Subcutaneous abdominal adipose tissue (tissue), 5 donors: ENCODE data around the gene TNFAIP2.

ENCODE experiments used
- H3K27ac ChIP-seq: one replicate; pipeline ENCODE4 v1.7.0; 2013; ENCODE audit warnings: low read depth, mild to moderate bottlenecking, inconsistent platforms, low read length, moderate library complexity
- H3K27me3 ChIP-seq, 5 donors: one replicate each; pipeline ENCODE4 v1.7.0; 2013; ENCODE audit warnings: low read length in 5 of 5, inconsistent platforms in 1 of 5; ENCODE audit not compliant: control insufficient read depth in 5 of 5, insufficient read depth in 4 of 5
- H3K36me3 ChIP-seq, 5 donors: one replicate each; pipeline ENCODE4 v1.7.0; 2013; ENCODE audit warnings: low read length in 5 of 5; ENCODE audit not compliant: control insufficient read depth in 5 of 5, insufficient read depth in 5 of 5
- H3K4me1 ChIP-seq, 5 donors: one replicate each; pipeline ENCODE4 v1.7.0; 2013; ENCODE audit warnings: low read length in 5 of 5, mild to moderate bottlenecking in 3 of 5, moderate library complexity in 1 of 5; ENCODE audit not compliant: control insufficient read depth in 5 of 5, insufficient read depth in 5 of 5
- H3K4me3 ChIP-seq, 5 donors: one replicate each; pipeline ENCODE4 v1.7.0; 2013; ENCODE audit warnings: low read length in 5 of 5, low read depth in 1 of 5
- H3K9ac ChIP-seq, 5 donors: one replicate each; pipeline ENCODE4 v1.7.0; 2013; ENCODE audit warnings: low read length in 5 of 5, mild to moderate bottlenecking in 4 of 5, moderate library complexity in 3 of 5
- H3K9me3 ChIP-seq, 5 donors: one replicate each; pipeline ENCODE4 v1.7.0; 2013; ENCODE audit warnings: low read length in 5 of 5; ENCODE audit not compliant: control insufficient read depth in 5 of 5
- donor health status: healthy.
- donor health status: healthy.
- donor health status: healthy.
- donor health status: healthy.
- donor health status: healthy.

The TNFAIP2 gene

GRCh38 chr14:103134919-103135318 is 11.7 kb downstream of the TNFAIP2 start:
- Histone ChIP-seq H3K9ac (no peak overlapping the region), H3K27me3 (peaks cover 0 to 3% (median 0%) of the 10 kb centered on the region in 5 donors), H3K4me3 (no peak overlapping the region), H3K27ac (no peak overlapping the region), H3K36me3 (peaks cover 0 to 69% (median 64%) of the 10 kb centered on the region in 5 donors), H3K4me1 (peaks cover 4 to 30% (median 19%) of the 10 kb centered on the region in 5 donors), H3K9me3 (peaks cover 0 to 2% (median 0%) of the 10 kb centered on the region in 5 donors)

GRCh38 chr14:103135333-103136260 is 12.3 kb downstream of the TNFAIP2 start:
- H3K9me3 ChIP-seq: peaks cover 0 to 2% (median 0%) of the 10 kb centered on the region in 5 donors
- H3K4me3 ChIP-seq: no peak overlapping the region
- peaks cover 4 to 30% (median 19%) of the 10 kb centered on the region in 5 donors for H3K4me1 ChIP-seq
- H3K36me3 ChIP-seq: peaks cover 0 to 62% (median 57%) of the 10 kb centered on the region in 5 donors
- no peak overlapping the region for H3K9ac ChIP-seq
- peaks cover 0 to 3% (median 0%) of the 10 kb centered on the region in 5 donors for H3K27me3 ChIP-seq
- H3K27ac ChIP-seq: no peak overlapping the region

GRCh38 chr14:103136388-103137271 is 13.4 kb downstream of the TNFAIP2 start:
- Histone ChIP-seq H3K27ac (no peak overlapping the region), H3K9ac (no peak overlapping the region), H3K4me3 (no peak overlapping the region), H3K4me1 (peaks cover 4 to 30% (median 19%) of the 10 kb centered on the region in 5 donors), H3K36me3 (peaks cover 0 to 52% (median 47%) of the 10 kb centered on the region in 5 donors), H3K27me3 (peaks cover 0 to 3% (median 0%) of the 10 kb centered on the region in 5 donors), H3K9me3 (peaks cover 0 to 2% (median 0%) of the 10 kb centered on the region in 5 donors)

GRCh38 chr14:103137689-103138300 is 14.5 kb downstream of the TNFAIP2 start:
- Histone ChIP-seq H3K9ac (no peak overlapping the region), H3K4me3 (no peak overlapping the region), H3K27me3 (peaks cover 0 to 5% (median 0%) of the 10 kb centered on the region in 5 donors), H3K4me1 (peaks cover 2 to 30% (median 19%) of the 10 kb centered on the region in 5 donors), H3K9me3 (peaks cover 0 to 1% (median 0%) of the 10 kb centered on the region in 5 donors), H3K27ac (peak overlapping the region; percentile 41), H3K36me3 (peaks cover 0 to 40% (median 37%) of the 10 kb centered on the region in 5 donors)

- Histone ChIP-seq H3K36me3 (peaks cover 0 to 33% (median 29%) of the 10 kb centered on the region in 5 donors), H3K27me3 (peaks cover 0 to 6% (median 3%) of the 10 kb centered on the region in 5 donors), H3K9me3 (no peaks in the 10 kb centered on the region), H3K4me1 (peaks cover 0 to 30% (median 19%) of the 10 kb centered on the region in 5 donors), H3K4me3 (peak overlapping the region in 2 of 5 donors; percentile 23 to 26), H3K27ac (peak overlapping the region; percentile 41), H3K9ac (peak overlapping the region in 1 of 5 donors; percentile 35)
Observed at GRCh38 chr14:103138301-103139131, 15.3 kb downstream of the TNFAIP2 start.

- Histone ChIP-seq H3K4me3 (peak overlapping the region in 2 of 5 donors; percentile 23 to 26), H3K4me1 (peaks cover 0 to 30% (median 19%) of the 10 kb centered on the region in 5 donors), H3K27me3 (peaks cover 0 to 6% (median 3%) of the 10 kb centered on the region in 5 donors), H3K9ac (peak overlapping the region in 1 of 5 donors; percentile 35), H3K36me3 (peaks cover 0 to 25% (median 22%) of the 10 kb centered on the region in 5 donors), H3K27ac (no peak overlapping the region), H3K9me3 (no peaks in the 10 kb centered on the region)
Observed at GRCh38 chr14:103139132-103140025, 16.1 kb downstream of the TNFAIP2 start.

- Histone ChIP-seq H3K27ac (no peak overlapping the region), H3K36me3 (peaks cover 0 to 14% (median 10%) of the 10 kb centered on the region in 5 donors), H3K9me3 (no peaks in the 10 kb centered on the region), H3K4me1 (peaks cover 0 to 30% (median 19%) of the 10 kb centered on the region in 5 donors), H3K27me3 (peaks cover 0 to 6% (median 3%) of the 10 kb centered on the region in 5 donors), H3K9ac (no peak overlapping the region), H3K4me3 (no peak overlapping the region)
Observed at GRCh38 chr14:103140316-103141109, 17.3 kb downstream of the TNFAIP2 start.
